OCI-LY3 (cell line): ENCODE results near the gene GP1BA.

Experiments used
- EZH2phosphoT487 ChIP-seq: fragments of 200-600 bp; shearing (Covaris generic); IDR thresholded peaks from 2 replicates; pipeline ENCODE4 v1.6.1; 2018; ENCODE audit warnings: antibody characterized with exemption, mixed run types, low read depth
- TF ChIP-seq, protein P1 (sequence below): fragments of 200-600, 300-600 bp; sonication (generic); IDR thresholded peaks from 2 replicates; pipeline ENCODE4 v1.5.1; 2014; ENCODE audit warnings: antibody characterized with exemption, low read length, low read depth

DNA sequence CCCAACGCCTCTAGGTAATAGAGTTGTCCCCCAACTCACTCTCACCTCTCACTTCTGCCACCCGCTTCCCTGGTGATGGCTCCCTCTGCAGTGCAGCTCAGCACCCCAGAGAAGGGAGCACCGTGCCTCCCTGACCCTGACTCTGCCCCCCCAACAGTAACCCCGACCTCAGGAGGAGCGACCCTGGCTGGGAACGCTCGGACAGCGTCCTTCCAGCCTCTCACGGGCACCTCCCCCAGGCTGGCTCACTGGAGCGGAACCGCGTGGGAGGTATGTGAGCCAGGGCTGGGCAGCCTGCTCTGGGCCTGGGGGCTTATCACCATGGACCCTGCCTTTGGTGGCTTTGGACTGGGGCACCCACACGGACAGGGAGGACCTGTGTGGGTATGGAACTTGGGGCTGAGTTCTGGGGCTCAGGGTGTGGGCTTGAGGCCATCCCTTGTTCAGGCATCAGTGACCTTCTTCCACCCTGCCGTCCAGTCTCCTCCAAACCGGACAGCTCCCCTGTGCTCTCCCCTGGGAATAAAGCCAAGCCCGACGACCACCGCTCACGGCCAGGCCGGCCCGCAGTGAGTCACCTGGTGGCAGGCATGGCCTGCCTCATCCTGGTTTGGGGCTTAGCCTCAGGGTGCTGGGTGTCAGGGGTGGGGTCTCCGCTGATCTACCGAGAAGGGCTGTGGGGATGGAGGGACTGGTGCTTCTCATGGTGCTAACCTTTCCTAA lies 39.4 kb upstream of the GP1BA start:
- TF ChIP-seq, protein P1, sequence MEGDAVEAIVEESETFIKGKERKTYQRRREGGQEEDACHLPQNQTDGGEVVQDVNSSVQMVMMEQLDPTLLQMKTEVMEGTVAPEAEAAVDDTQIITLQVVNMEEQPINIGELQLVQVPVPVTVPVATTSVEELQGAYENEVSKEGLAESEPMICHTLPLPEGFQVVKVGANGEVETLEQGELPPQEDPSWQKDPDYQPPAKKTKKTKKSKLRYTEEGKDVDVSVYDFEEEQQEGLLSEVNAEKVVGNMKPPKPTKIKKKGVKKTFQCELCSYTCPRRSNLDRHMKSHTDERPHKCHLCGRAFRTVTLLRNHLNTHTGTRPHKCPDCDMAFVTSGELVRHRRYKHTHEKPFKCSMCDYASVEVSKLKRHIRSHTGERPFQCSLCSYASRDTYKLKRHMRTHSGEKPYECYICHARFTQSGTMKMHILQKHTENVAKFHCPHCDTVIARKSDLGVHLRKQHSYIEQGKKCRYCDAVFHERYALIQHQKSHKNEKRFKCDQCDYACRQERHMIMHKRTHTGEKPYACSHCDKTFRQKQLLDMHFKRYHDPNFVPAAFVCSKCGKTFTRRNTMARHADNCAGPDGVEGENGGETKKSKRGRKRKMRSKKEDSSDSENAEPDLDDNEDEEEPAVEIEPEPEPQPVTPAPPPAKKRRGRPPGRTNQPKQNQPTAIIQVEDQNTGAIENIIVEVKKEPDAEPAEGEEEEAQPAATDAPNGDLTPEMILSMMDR = no peak
- no peak for TF ChIP-seq EZH2phosphoT487
